A375 (cell line): ENCODE results near the gene JAK1. TPM values are rescaled to one million over a fixed set of nuclear protein-coding genes. Genes with fewer than 3 reads are reported as not detected.

ENCODE experiments used
- small RNA-seq: library from RNA; depleted of rRNA; stranded (forward); fragments of <200 nt; gene quantifications from one replicate; pipeline ENCODE3, GENCODE V24; 2014
- total RNA-seq: library from RNA; depleted of rRNA; stranded (reverse); fragments of >200 nt; shearing (Covaris generic); gene quantifications from 2 replicates; pipeline ENCODE4 v1.2.3, GENCODE V29; 2014; rRNA removed

The JAK1 gene
- 43.4 and 60.4 TPM in 2 replicates for total RNA-seq

DNA sequence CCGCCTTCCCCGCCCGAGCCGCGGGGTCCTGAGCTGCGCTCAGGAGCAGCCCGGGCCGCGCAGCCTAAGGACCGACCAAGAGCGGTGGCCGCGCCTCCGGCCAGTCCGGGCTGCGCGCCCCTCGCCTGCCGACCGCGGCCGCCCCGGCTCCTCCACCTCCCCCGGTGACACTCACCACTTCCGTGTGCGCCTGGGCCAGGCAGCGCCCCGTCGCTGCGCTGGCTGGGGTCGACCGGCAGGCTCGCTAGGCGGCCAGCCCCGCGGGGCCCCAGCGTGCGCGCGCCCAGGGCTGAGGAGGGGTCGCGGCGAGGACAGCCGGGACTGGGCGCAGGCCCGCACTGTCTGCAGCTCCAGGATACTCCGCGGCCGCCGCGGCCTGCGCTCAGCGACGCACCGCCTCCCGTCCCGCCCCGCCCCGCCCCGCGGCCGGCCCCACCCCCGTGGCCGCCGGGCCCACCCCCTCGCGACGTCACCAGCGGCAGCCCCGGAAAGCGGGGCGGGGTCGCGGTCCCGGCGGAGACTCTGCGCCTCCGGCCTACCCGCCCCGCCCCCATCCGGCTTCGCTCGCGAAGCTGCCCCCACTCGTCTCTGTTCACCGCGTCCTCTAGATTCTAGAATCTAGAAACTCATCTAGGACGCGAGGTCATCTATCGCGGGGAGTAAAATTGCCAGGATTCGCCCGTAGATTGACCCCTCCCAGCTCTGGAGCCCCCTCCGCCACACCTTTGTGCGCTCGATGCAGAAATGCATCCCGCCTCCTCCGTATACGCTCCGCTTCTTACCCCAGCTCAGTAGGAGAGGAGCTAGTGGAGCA lies at the start of gene JAK1:
TSS of gene JAK1 (minus strand) at position 392 of the 814 bp plus-strand sequence. CDS start 80,285 bp downstream, outside the sequence.

Small RNA genes lying within 50 kb of the gene (small RNA-seq; reads per million reads assigned to genes)
- not detected for gene AL606517.2

Other genes starting within 250 kb of the JAK1 start
- gene RAVER2, start 221.5 kb downstream of the JAK1 start, total RNA-seq: 11.5 and 12.6 TPM in 2 replicates
- gene AK4, start 181.7 kb upstream of the JAK1 start, total RNA-seq: 47.5 and 48.5 TPM in 2 replicates